Measurements from ENCODE around the gene CPEB1. TPM values are rescaled to one million over a fixed set of nuclear protein-coding genes. Genes with fewer than 3 reads are reported as not detected.
A peak's percentile ranks its signal among the peaks of the same experiment; 100 is the strongest.

CPEB1 gene
- total RNA-seq (2014; rRNA removed; shearing (Covaris generic)) = 0.37 TPM in 1 of 2 replicates, not detected in the other

DNA sequence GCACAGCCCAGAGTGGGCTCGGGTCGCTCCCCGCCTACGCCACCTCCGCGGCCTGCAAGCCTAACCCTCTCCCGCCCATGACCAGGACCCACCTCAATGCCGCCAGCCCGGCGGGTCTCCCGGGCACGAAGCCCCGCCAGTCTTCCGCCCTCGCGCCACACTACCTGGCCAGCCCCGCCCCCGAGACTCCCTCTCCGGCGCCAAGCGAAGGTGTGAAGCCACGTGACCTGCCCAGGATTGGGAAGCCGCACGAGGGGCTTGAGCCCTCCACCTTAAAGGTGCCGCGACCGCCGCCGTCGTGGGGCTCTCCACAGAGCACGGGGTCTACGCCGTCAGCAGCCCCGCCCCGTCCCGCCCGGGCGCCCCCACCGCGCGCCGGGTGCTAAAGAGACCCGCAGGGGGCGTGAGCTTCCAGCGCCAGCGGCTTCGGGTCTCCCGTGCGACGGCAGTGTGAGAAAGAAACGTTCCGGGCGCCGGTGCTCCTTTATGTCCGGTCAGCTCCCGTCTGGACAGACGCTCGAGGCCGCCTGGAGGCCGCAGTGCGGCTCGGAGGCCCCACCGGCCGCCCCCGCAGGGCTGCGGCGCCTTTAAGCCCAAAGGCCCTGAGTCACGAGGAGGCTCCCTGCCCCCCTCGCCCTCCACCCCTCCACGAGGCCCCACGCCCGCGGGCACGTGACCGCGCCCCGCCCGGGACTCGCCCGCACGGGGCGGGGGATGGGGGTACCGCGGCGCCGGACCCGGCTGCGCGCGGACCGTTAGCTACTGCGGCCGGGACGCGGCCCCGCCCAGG, at the start of gene CPEB1:
Gene CPEB1 (minus strand): TSS at position 319 of the 790 bp plus-strand sequence. CDS start 18,904 bp downstream, outside the sequence.
- Histone ChIP-seq H3K9me3 (replicated peaks) (peaks cover 8% of the 10 kb centered on the region), H3K4me1 (replicated peaks) (peaks cover 15% of the 10 kb centered on the region), H3K27me3 (replicated peaks) (peaks cover 24% of the 10 kb centered on the region), H3K36me3 (no peaks in the 10 kb centered on the region), H3K4me3 (peak within 1 kb of the TSS; percentile 43), H3K27ac (no peak within 1 kb of the TSS)
- peak; percentile 12 to 49 for DNase-seq (ENCODE audit: low read depth in 1 of 2, low spot score in 2 of 2)

DNA sequence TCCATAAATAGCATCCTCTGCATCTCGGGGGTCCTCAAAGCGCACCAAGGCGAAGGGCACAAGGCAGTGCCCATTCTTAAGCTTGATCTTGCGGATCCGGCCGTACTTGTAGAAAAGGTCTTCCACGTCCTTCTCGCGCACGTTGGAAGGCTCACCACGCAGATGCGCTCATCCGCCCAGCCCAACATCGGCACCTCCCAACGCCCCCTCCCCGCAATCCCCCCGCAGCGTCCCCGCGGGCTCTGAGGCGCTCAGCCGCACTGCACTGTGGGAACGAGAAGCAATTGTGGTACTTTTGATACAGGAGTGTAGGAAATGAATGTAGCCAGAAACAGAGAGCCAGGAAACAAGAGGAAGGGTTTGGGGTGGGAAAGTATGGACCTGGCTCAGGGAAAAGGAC, 45.0 kb upstream of the CPEB1 start:
- Histone ChIP-seq H3K9me3 (replicated peaks) (no peaks in the 10 kb centered on the region), H3K27ac (no peak overlapping the region), H3K27me3 (replicated peaks) (no peaks in the 10 kb centered on the region), H3K4me3 (no peak overlapping the region), H3K36me3 (no peaks in the 10 kb centered on the region), H3K4me1 (replicated peaks) (no peaks in the 10 kb centered on the region)
- no peak for DNase-seq (ENCODE audit: low read depth in 1 of 2, low spot score in 2 of 2)

- Histone ChIP-seq H3K36me3 (no peaks in the 10 kb centered on the region), H3K4me3 (no peak overlapping the region), H3K4me1 (replicated peaks) (no peaks in the 10 kb centered on the region), H3K9me3 (replicated peaks) (no peaks in the 10 kb centered on the region; the same call in 1 of the 2 replicates), H3K27ac (no peak overlapping the region), H3K27me3 (replicated peaks) (no peaks in the 10 kb centered on the region)
- no peak for DNase-seq (ENCODE audit: low read depth in 1 of 2, low spot score in 2 of 2)
These were observed 42.0 kb upstream of the CPEB1 start for GRCh38 chr15:82689147-82689546.

- no peaks in the 10 kb centered on the region for H3K27me3 ChIP-seq (replicated peaks)
- H3K4me3 ChIP-seq = no peak overlapping the region
- no peaks in the 10 kb centered on the region for H3K4me1 ChIP-seq (replicated peaks)
- no peak for DNase-seq (ENCODE audit: low read depth in 1 of 2, low spot score in 2 of 2)
- H3K27ac ChIP-seq = no peak overlapping the region
- H3K9me3 ChIP-seq (replicated peaks) = no peaks in the 10 kb centered on the region; the same call in 1 of the 2 replicates
- no peaks in the 10 kb centered on the region for H3K36me3 ChIP-seq
These were observed 41.5 kb upstream of the CPEB1 start for GRCh38 chr15:82688691-82689090.

- DNase-seq (ENCODE audit: low read depth in 1 of 2, low spot score in 2 of 2) = no peak
- no peak overlapping the region for H3K27ac ChIP-seq
- no peak overlapping the region for H3K4me3 ChIP-seq
- peaks cover 17% of the 10 kb centered on the region for H3K27me3 ChIP-seq (replicated peaks)
- no peaks in the 10 kb centered on the region for H3K4me1 ChIP-seq (replicated peaks)
- no peaks in the 10 kb centered on the region for H3K36me3 ChIP-seq
- H3K9me3 ChIP-seq (replicated peaks) = no peaks in the 10 kb centered on the region
These were observed 34.2 kb upstream of the CPEB1 start for GRCh38 chr15:82681371-82681770.

GRCh38 chr15:82680200-82681102, 33.3 kb upstream of the CPEB1 start:
- Histone ChIP-seq H3K27ac (no peak overlapping the region), H3K9me3 (replicated peaks) (no peaks in the 10 kb centered on the region), H3K4me3 (no peak overlapping the region), H3K27me3 (replicated peaks) (peaks cover 17% of the 10 kb centered on the region), H3K4me1 (replicated peaks) (no peaks in the 10 kb centered on the region), H3K36me3 (no peaks in the 10 kb centered on the region)
- DNase-seq (ENCODE audit: low read depth in 1 of 2, low spot score in 2 of 2) = no peak

DNA sequence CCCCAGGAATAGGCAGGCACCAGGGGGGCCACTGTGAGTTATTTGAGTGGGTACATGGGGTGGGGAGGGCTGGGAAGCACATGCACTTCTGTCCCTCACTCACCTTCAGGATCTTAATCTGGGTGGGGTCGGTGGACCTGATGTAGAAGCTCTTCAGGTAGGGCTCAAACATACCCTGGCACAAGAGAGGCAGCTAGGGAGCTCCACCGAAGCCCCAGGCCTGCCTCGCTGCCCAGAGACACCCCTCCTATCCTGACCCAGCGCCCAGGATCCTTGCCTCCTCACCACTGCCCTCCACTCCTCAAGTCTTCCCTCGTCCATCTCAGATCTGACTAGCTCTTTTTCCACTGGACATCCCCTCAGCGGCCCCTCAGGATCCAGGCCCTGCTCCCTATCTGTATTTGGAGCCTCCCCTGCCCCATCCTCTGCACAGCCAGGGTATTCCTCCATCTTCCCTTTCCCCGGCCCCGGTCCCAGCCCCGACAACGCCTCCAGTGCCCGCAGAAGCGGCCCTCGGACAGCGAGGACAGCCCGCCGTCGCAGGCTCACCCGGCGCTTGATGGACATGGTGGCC, 32.5 kb upstream of the CPEB1 start:
- no peak overlapping the region for H3K4me3 ChIP-seq
- peaks cover 17% of the 10 kb centered on the region for H3K27me3 ChIP-seq (replicated peaks)
- no peaks in the 10 kb centered on the region for H3K36me3 ChIP-seq
- no peaks in the 10 kb centered on the region for H3K4me1 ChIP-seq (replicated peaks)
- no peak for DNase-seq (ENCODE audit: low read depth in 1 of 2, low spot score in 2 of 2)
- no peaks in the 10 kb centered on the region for H3K9me3 ChIP-seq (replicated peaks)
- no peak overlapping the region for H3K27ac ChIP-seq

DNA sequence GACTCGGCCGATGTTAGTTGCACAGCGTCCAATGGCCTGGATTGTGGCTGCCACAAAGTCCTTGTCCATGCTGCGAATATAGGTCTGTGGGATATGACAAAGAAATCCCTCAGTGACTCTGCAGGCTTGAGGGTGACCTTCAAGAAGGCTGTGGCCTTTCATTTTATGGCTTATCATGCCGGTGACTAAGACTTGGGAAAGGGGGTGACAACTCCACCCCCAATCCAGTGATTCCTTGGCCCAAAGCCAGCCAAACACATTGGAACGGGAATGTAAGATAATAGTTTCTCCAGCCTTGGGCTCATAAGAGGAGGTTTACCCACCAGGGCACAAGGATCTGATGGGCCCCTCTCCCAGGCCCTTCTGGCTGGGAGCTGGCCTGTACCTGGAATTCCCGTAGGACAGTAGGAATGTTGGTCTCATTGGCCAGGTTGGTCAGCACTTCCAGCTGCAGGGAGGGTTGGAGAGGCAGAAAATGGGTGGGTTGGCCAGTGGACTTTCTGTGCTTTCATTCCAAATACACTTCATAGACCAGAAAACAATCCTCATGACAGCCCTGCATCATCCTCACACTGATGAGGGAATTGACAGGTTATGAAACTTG, 30.7 kb upstream of the CPEB1 start:
- no peaks in the 10 kb centered on the region for H3K4me1 ChIP-seq (replicated peaks)
- DNase-seq (ENCODE audit: low read depth in 1 of 2, low spot score in 2 of 2) = no peak
- H3K27ac ChIP-seq = no peak overlapping the region
- no peak overlapping the region for H3K4me3 ChIP-seq
- H3K9me3 ChIP-seq (replicated peaks) = no peaks in the 10 kb centered on the region
- peaks cover 17% of the 10 kb centered on the region for H3K27me3 ChIP-seq (replicated peaks)
- no peaks in the 10 kb centered on the region for H3K36me3 ChIP-seq

GRCh38 chr15:82674873-82675272, 27.7 kb upstream of the CPEB1 start:
- Histone ChIP-seq H3K9me3 (replicated peaks) (no peaks in the 10 kb centered on the region), H3K36me3 (no peaks in the 10 kb centered on the region), H3K4me1 (replicated peaks) (no peaks in the 10 kb centered on the region), H3K27me3 (replicated peaks) (peaks cover 8% of the 10 kb centered on the region), H3K27ac (no peak overlapping the region), H3K4me3 (no peak overlapping the region)
- no peak for DNase-seq (ENCODE audit: low read depth in 1 of 2, low spot score in 2 of 2)

DNA sequence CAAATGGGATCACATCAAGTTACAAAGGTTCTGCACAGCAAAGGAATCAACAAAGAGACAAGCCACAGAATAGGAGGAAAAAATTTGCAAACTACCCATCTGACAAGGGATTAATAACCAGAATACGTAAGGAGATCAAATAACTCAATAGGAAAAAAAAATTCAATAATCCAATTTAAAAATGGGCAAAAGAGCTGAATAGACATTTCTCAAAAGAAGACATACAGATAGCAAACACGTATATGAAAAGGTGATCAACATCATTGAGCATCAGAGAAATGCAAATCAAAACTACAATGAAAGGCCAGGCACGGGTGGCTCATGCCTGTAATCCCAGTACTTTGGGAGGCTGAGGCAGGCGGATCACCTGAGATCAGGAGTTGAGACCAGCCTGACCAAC, 23.5 kb upstream of the CPEB1 start:
- H3K9me3 ChIP-seq (replicated peaks) = no peaks in the 10 kb centered on the region
- no peak for DNase-seq (ENCODE audit: low read depth in 1 of 2, low spot score in 2 of 2)
- H3K4me3 ChIP-seq = no peak overlapping the region
- H3K36me3 ChIP-seq = no peaks in the 10 kb centered on the region
- no peaks in the 10 kb centered on the region for H3K27me3 ChIP-seq (replicated peaks)
- no peaks in the 10 kb centered on the region for H3K4me1 ChIP-seq (replicated peaks)
- H3K27ac ChIP-seq = no peak overlapping the region

- no peak overlapping the region for H3K4me3 ChIP-seq
- H3K27me3 ChIP-seq (replicated peaks) = no peaks in the 10 kb centered on the region
- H3K27ac ChIP-seq = no peak overlapping the region
- H3K36me3 ChIP-seq = no peaks in the 10 kb centered on the region
- no peak for DNase-seq (ENCODE audit: low read depth in 1 of 2, low spot score in 2 of 2)
- H3K4me1 ChIP-seq (replicated peaks) = no peaks in the 10 kb centered on the region
- no peaks in the 10 kb centered on the region for H3K9me3 ChIP-seq (replicated peaks)
These were observed 19.4 kb upstream of the CPEB1 start for GRCh38 chr15:82666606-82667005.

- no peak for DNase-seq (ENCODE audit: low read depth in 1 of 2, low spot score in 2 of 2)
- H3K36me3 ChIP-seq = no peaks in the 10 kb centered on the region
- no peaks in the 10 kb centered on the region for H3K27me3 ChIP-seq (replicated peaks)
- no peaks in the 10 kb centered on the region for H3K4me1 ChIP-seq (replicated peaks)
- no peak overlapping the region for H3K4me3 ChIP-seq
- no peak overlapping the region for H3K27ac ChIP-seq
- no peaks in the 10 kb centered on the region for H3K9me3 ChIP-seq (replicated peaks)
These were observed 16.9 kb upstream of the CPEB1 start for GRCh38 chr15:82664021-82664420.

DNA sequence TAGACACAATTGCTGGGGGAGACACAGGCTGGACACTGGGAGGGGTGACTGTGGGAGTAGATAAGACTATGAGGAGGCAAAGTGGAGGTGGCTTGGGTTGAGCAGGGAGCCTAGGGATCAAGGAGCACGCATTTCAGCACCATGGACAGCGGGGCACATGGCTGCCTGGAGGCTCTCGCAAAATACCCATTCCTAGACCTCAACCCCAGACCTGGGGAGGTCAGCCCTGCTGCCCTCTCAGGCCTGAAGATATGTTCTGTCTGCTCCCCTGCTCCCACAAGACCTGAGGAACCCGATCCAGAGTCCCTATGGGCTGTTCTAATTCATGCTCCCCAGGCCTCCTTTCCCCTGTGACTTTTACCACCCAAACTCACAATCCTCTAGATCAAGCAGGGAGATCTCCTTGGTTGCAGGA, 16.0 kb upstream of the CPEB1 start:
- Histone ChIP-seq H3K27me3 (replicated peaks) (no peaks in the 10 kb centered on the region), H3K27ac (no peak overlapping the region), H3K4me3 (no peak overlapping the region), H3K4me1 (replicated peaks) (no peaks in the 10 kb centered on the region), H3K9me3 (replicated peaks) (no peaks in the 10 kb centered on the region), H3K36me3 (no peaks in the 10 kb centered on the region)
- DNase-seq (ENCODE audit: low read depth in 1 of 2, low spot score in 2 of 2) = peak in 1 of 2 experiments; percentile 28
